Skin of body (tissue), 2 donors: ENCODE results near the gene KIAA0232. TPM values are rescaled to one million over a fixed set of nuclear protein-coding genes. Genes with fewer than 3 reads are reported as not detected.

ENCODE experiments used
- DNase-seq: peaks from one replicate; lab custom pipeline; 2025; lab: John Stamatoyannopoulos, UW
- total RNA-seq: library from RNA; depleted of rRNA; stranded (reverse); fragments of >200 nt; gene quantifications from one replicate; pipeline ENCODE4 v1.2.3, GENCODE V29; 2014

KIAA0232 gene
- total RNA-seq, 1 donor from 2014 or later: 26.8 TPM

- DNase-seq: no peak
Measured at GRCh38 chr4:6915041-6916005, 132.8 kb downstream of the KIAA0232 start.

- DNase-seq: no peak
Measured at GRCh38 chr4:6916069-6916586, 133.6 kb downstream of the KIAA0232 start.

GRCh38 chr4:6916587-6917460 is 134.3 kb downstream of the KIAA0232 start:
- DNase-seq: no peak

GRCh38 chr4:6917461-6918271 is 135.1 kb downstream of the KIAA0232 start:
- no peak for DNase-seq

GRCh38 chr4:6918338-6918737 is 135.8 kb downstream of the KIAA0232 start:
- no peak for DNase-seq

- no peak for DNase-seq
Measured at GRCh38 chr4:6920171-6920570, 137.6 kb downstream of the KIAA0232 start.

- no peak for DNase-seq
Measured at GRCh38 chr4:6923507-6923906, 141.0 kb downstream of the KIAA0232 start.

- no peak for DNase-seq
Measured at GRCh38 chr4:6924361-6924779, 141.8 kb downstream of the KIAA0232 start.

- DNase-seq: no peak
Measured at GRCh38 chr4:6925357-6925836, 142.9 kb downstream of the KIAA0232 start.

GRCh38 chr4:6926081-6926480 is 143.6 kb downstream of the KIAA0232 start:
- DNase-seq: no peak

- DNase-seq: no peak
Measured at GRCh38 chr4:6926681-6927478, 144.4 kb downstream of the KIAA0232 start.

- DNase-seq: no peak
Measured at GRCh38 chr4:6928081-6928480, 145.6 kb downstream of the KIAA0232 start.

- no peak for DNase-seq
Measured at GRCh38 chr4:6929339-6929811, 146.8 kb downstream of the KIAA0232 start.

- no peak for DNase-seq
Measured at GRCh38 chr4:6929812-6930464, 147.4 kb downstream of the KIAA0232 start.

GRCh38 chr4:6932475-6932874 is 149.9 kb downstream of the KIAA0232 start:
- no peak for DNase-seq

- DNase-seq: no peak
Measured at GRCh38 chr4:6932918-6933317, 150.4 kb downstream of the KIAA0232 start.
